DOHH2 (cell line): Measurements from ENCODE around the gene C1RL.
A peak's percentile ranks its signal among the peaks of the same experiment; 100 is the strongest.

ENCODE experiments used
- H3F3A ChIP-seq: fragments of 200-600 bp; sonication (generic), shearing (Covaris generic); 2 replicates; pipeline ENCODE4 v1.6.0; 2016; ENCODE audit warnings: antibody characterized with exemption, mild to moderate bottlenecking; ENCODE audit not compliant: control insufficient read depth, insufficient read depth
- H3K27ac ChIP-seq: fragments of 200-600 bp; sonication (generic); 2 replicates; pipeline ENCODE4 v1.5.1; 2014; ENCODE audit warnings: low read depth, mild to moderate bottlenecking, low read length, moderate library complexity
- H3K27me3 ChIP-seq: fragments of 200-600 bp; sonication (generic); 2 replicates; pipeline ENCODE4 v1.6.1; 2014; ENCODE audit warnings: mild to moderate bottlenecking, low read length, mixed read lengths; ENCODE audit not compliant: control insufficient read depth
- H3K36me3 ChIP-seq: fragments of 200-600 bp; sonication (generic); 2 replicates; pipeline ENCODE4 v1.6.1; 2014; ENCODE audit warnings: mild to moderate bottlenecking, low read length, moderate library complexity, mixed read lengths; ENCODE audit not compliant: control insufficient read depth
- H3K4me1 ChIP-seq: fragments of 200-600 bp; sonication (generic); 2 replicates; pipeline ENCODE4 v1.6.1; 2014; ENCODE audit warnings: mild to moderate bottlenecking, low read length, mixed read lengths; ENCODE audit not compliant: control insufficient read depth
- H3K4me2 ChIP-seq: fragments of 200-600 bp; sonication (generic); 2 replicates; pipeline ENCODE4 v1.6.0; 2014; ENCODE audit warnings: mild to moderate bottlenecking, low read length, moderate library complexity
- H3K4me3 ChIP-seq: fragments of 200-600 bp; sonication (generic); 2 replicates; pipeline ENCODE4 v1.5.1; 2014; ENCODE audit warnings: mild to moderate bottlenecking, low read length, mixed read lengths
- H3K79me2 ChIP-seq: fragments of 200-600 bp; sonication (generic); 2 replicates; pipeline ENCODE4 v1.6.1; 2014; ENCODE audit warnings: mild to moderate bottlenecking, low read length, mixed read lengths; ENCODE audit not compliant: control insufficient read depth
- H3K9me2 ChIP-seq: fragments of 200-600 bp; sonication (generic); replicated peaks from 2 replicates; pipeline ENCODE4 v1.6.1; 2014; ENCODE audit warnings: mild to moderate bottlenecking, low read length, mixed read lengths; ENCODE audit not compliant: control insufficient read depth
- H3K9me3 ChIP-seq: fragments of 200-600 bp; sonication (generic); 2 replicates; pipeline ENCODE4 v1.6.1; 2014; ENCODE audit warnings: antibody characterized with exemption, low read length, mixed read lengths; ENCODE audit not compliant: control insufficient read depth, insufficient read depth
- H4K20me1 ChIP-seq: fragments of 200-600 bp; sonication (generic); 2 replicates; pipeline ENCODE4 v1.6.0; 2014; ENCODE audit warnings: low read depth, mild to moderate bottlenecking, antibody characterized with exemption, low read length, moderate library complexity; ENCODE audit not compliant: control insufficient read depth, insufficient read depth
- EZH2phosphoT487 ChIP-seq: fragments of 200-600 bp; sonication (generic); IDR thresholded peaks from 2 replicates; pipeline ENCODE4 v1.6.1; 2017; ENCODE audit warnings: borderline replicate concordance, mild to moderate bottlenecking, antibody characterized with exemption, low read length, moderate library complexity, mixed read lengths
- TF ChIP-seq, protein P1 (sequence below): fragments of 200-600 bp; sonication (generic); IDR thresholded peaks from one replicate; pipeline ENCODE4 v1.5.1; 2014; ENCODE audit warnings: antibody characterized with exemption, mild to moderate bottlenecking, low read depth, low read length; ENCODE audit not compliant: poor library complexity, severe bottlenecking

Gene C1RL

GRCh38 chr12:7144414-7145120 lies 35.6 kb upstream of the C1RL start:
- no peaks in the 10 kb centered on the region for H3F3A ChIP-seq
- no peaks in the 10 kb centered on the region for H3K4me1 ChIP-seq
- no peak overlapping the region for H3K4me3 ChIP-seq
- H4K20me1 ChIP-seq = no peaks in the 10 kb centered on the region
- no peaks in the 10 kb centered on the region for H3K9me2 ChIP-seq
- no peaks in the 10 kb centered on the region for H3K27me3 ChIP-seq
- no peaks in the 10 kb centered on the region for H3K9me3 ChIP-seq
- H3K27ac ChIP-seq = no peak overlapping the region
- no peak overlapping the region for H3K4me2 ChIP-seq
- TF ChIP-seq EZH2phosphoT487 = no peak
- TF ChIP-seq, protein P1, sequence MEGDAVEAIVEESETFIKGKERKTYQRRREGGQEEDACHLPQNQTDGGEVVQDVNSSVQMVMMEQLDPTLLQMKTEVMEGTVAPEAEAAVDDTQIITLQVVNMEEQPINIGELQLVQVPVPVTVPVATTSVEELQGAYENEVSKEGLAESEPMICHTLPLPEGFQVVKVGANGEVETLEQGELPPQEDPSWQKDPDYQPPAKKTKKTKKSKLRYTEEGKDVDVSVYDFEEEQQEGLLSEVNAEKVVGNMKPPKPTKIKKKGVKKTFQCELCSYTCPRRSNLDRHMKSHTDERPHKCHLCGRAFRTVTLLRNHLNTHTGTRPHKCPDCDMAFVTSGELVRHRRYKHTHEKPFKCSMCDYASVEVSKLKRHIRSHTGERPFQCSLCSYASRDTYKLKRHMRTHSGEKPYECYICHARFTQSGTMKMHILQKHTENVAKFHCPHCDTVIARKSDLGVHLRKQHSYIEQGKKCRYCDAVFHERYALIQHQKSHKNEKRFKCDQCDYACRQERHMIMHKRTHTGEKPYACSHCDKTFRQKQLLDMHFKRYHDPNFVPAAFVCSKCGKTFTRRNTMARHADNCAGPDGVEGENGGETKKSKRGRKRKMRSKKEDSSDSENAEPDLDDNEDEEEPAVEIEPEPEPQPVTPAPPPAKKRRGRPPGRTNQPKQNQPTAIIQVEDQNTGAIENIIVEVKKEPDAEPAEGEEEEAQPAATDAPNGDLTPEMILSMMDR = peak; percentile 72
- no peaks in the 10 kb centered on the region for H3K79me2 ChIP-seq
- H3K36me3 ChIP-seq = no peaks in the 10 kb centered on the region

DNA sequence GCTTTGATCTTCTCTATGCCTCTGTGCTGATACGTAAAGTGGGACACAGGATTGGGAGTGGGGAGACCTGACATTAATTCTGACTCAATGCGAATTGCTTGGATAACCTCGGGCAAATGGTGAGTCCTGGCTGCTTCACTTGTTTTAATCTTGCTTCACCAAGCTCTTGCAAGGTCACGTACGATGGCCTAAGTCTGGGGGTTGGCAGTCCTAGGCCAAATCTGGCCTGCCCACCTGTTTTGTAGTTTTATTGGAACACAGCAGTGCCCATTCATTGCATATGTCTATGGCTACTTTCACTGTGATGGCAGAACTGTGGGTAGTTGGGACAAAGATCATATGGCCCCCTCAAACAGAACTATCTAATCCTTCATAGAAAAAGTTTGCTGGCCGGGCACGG lies 34.5 kb upstream of the C1RL start:
- Histone ChIP-seq H3K4me1 (no peaks in the 10 kb centered on the region), H4K20me1 (no peaks in the 10 kb centered on the region), H3K79me2 (no peaks in the 10 kb centered on the region), H3K27ac (no peak overlapping the region), H3K4me2 (no peak overlapping the region), H3K27me3 (no peaks in the 10 kb centered on the region), H3K4me3 (no peak overlapping the region), H3K9me3 (no peaks in the 10 kb centered on the region), H3K9me2 (no peaks in the 10 kb centered on the region), H3K36me3 (no peaks in the 10 kb centered on the region), H3F3A (no peaks in the 10 kb centered on the region)
- TF ChIP-seq, protein P1 = no peak
- no peak for TF ChIP-seq EZH2phosphoT487

GRCh38 chr12:7142809-7143465 lies 33.9 kb upstream of the C1RL start:
- H3K27ac ChIP-seq = no peak overlapping the region
- H3K9me3 ChIP-seq = no peaks in the 10 kb centered on the region
- no peaks in the 10 kb centered on the region for H3K4me1 ChIP-seq
- no peaks in the 10 kb centered on the region for H3F3A ChIP-seq
- TF ChIP-seq EZH2phosphoT487 = no peak
- TF ChIP-seq, protein P1 = no peak
- no peak overlapping the region for H3K4me2 ChIP-seq
- no peaks in the 10 kb centered on the region for H4K20me1 ChIP-seq
- no peaks in the 10 kb centered on the region for H3K27me3 ChIP-seq
- H3K4me3 ChIP-seq = no peak overlapping the region
- no peaks in the 10 kb centered on the region for H3K79me2 ChIP-seq
- no peaks in the 10 kb centered on the region for H3K9me2 ChIP-seq
- no peaks in the 10 kb centered on the region for H3K36me3 ChIP-seq
